ENCODE measurements around the gene LCP1. TPM values are rescaled to one million over a fixed set of nuclear protein-coding genes. Genes with fewer than 3 reads are reported as not detected.
"Not testable (repeated sequence)": the region's sequence is repeated elsewhere in the genome, so short reads cannot be mapped to it uniquely, and the experiment has no call there.

LCP1 gene
- total RNA-seq, 1 donor from 2014 or later, result not detected

GRCh38 chr13:46181377-46181839 is 569 bp downstream of the LCP1 start:
- no peak for DNase-seq (ENCODE audit: low read depth in 2 of 2)

DNA sequence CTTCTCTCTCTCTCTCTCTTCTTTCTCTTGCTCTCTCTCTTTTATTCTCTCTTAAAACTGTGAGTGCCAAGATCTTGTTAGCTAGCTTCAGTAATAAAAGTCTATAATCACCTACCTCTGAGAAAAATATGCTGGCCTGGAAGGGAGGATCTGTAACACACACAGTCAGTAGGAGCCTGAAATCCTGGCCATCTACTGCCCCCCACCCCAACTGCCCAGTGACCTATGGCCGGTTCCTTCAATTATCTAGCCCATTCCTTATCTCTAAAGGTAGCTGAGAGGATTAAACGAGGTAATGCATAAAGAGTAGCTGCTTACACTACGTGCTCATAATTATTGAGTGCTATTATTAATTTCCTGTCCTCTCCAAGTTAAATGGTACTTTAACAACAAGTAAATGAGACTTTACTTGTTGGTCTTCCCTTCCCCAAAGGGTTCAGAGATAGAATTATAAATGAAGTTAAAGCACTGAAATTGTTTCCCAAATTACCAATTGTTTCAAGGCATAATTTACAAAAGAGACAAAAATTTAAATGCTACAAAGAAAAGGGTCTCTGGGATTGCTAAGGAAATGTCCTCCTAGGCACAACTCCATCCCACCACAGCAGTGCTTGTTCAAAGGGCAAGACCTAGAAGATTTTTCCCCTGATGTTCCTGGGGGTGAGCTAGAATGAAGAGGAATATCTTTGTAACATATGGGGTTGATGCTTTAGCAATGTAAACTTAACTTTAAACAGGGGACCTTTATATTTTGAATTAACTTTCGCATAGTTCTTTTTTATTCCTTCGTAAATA is 1.8 kb downstream of the LCP1 start:
- DNase-seq (ENCODE audit: low read depth in 2 of 2), result no peak

GRCh38 chr13:46179491-46179908 is 2.5 kb downstream of the LCP1 start:
- DNase-seq (ENCODE audit: low read depth in 2 of 2), result no peak

- no peak for DNase-seq (ENCODE audit: low read depth in 2 of 2)
Measured at GRCh38 chr13:46178821-46179220, 3.2 kb downstream of the LCP1 start.

GRCh38 chr13:46178143-46178542 is 3.8 kb downstream of the LCP1 start:
- DNase-seq (ENCODE audit: low read depth in 2 of 2), result no peak

DNA sequence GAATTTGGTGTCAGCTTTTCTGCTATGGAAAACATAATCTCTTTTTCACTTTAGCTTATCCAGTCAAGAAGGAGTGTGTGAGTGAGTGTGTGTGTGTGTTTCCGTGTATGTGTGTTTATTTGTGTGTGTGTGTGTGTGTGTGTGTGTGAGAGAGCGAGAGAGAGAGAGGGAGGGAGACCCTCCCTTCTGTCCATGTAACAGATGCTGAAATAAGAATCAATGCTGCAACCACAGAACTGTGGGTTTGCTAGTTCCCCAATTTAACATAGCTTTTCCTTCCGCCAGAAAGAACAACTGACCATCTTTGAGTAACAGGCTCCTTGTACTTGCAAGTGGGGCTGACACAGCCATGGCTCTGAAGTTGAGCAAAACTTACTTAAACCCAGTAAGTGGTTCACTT is 5.2 kb downstream of the LCP1 start:
- DNase-seq (ENCODE audit: low read depth in 2 of 2), result no peak

DNA sequence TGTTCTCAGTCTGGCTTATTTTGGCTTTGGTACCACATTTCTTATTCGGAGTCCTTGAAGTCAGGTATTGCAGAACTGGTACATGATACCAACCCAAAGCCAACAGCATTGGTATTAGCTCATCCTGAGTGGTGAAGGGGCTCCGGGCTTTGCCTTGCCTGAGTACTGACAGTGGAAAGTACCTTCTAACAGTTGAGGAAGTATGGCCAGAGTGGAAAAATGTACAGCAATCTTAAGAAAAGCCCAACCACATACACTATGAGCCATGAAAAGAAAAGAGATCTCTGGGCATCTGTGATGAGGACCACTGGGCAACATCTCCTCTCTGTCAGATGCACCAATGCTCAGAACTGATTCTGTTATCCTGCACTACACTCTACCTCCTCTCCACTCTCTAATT is 8.3 kb downstream of the LCP1 start:
- DNase-seq (ENCODE audit: low read depth in 2 of 2), result no peak

DNA sequence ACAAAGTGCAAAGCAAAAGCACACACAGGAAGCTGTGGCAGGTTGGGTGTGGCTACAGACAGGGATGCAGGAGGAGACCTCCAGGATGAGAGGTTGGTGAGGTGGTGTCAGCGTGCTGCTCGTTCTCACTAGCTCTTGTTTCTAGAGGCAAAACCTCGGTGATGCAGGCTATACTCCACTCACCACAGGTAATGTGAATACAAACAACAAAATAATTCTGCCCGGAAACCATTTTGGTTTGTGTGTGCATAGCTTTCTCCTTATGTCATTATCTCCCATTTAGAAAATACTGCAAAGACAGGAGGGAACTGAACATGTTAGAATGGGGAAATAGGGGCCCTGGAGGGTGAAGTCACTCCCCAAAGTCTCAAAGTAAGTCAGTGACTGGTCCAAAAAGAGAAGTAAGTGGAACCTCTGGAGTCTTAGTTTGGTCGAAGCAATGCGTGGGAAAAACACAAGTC is 9.4 kb downstream of the LCP1 start:
- DNase-seq (ENCODE audit: low read depth in 2 of 2), result no peak

DNA sequence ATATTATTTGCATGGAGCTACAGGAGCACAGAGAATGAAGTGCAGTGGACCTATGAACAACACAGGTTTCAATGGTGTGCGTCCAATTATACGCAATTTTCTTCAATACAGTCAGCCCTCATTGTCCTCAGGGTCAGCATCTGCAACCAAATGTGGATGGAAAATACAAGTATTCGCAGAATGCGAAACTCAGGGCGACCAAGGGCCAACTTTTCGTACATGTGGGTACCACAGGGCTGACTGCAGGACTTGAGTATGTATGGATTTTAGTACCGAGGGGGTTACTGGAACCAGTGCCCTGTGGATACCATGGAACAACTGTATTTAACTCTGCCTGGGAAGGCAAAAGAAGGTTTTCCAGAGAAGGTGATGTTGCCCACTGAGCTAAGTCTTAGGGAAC is 10.2 kb downstream of the LCP1 start:
- DNase-seq (ENCODE audit: low read depth in 2 of 2), result no peak

DNA sequence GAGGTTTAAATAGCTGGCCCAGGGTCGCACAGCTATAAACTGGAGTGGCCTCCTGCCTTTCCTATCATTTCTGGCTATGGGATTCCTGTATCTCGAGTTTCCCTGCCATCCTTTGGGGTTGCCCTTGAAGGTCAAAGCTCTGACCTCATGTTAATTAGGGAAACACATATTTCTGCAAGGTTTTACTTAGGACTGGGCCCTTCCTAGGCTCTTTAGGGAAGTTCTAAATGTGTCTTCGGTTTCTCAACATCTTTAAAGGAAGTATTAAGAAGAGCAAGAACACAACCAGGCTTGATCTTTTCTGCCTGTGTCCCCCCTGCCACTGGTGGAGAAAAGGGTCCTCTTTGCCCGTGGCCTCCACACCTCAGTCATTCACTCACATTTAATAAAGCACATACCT is 10.8 kb downstream of the LCP1 start:
- no peak for DNase-seq (ENCODE audit: low read depth in 2 of 2)

DNA sequence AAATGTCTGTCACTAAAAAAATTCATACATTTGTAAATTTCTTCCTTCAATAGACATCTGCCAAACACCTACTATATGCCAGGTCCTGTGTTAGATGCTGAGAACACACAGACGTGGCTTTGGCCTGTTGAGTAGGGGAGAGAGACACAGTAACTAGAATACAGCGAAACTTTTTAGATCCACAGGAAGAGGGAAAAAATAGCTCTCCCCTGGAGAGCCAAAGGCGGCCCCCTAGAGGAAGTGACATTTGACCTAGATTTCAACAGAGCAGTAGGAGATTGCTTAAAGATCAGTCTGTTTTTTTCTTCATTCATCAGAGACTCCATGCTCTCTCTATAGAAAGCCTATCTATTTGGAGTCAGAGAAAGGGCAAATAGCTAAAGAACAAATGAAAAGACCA is 11.3 kb downstream of the LCP1 start:
- DNase-seq (ENCODE audit: low read depth in 2 of 2), result no peak

DNA sequence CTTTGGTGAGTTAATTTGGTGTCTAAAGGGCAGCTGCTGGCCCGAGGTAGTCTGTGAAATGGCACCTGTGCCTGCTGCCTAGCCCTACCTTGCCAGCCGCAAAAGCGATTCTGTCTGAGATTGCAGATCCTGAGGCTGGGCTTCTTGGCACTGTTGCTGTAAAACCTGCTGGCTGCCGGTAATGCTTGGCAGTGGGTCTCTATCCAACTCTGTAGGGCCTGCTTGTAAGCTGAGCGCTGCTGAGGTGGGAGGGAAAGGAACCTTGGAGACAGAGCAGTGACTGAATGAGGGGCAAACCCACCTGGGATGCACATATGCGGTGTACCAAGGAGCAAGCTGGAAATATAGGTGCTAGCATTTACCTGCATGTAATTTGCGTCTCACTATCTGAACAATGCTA is 11.7 kb downstream of the LCP1 start:
- DNase-seq (ENCODE audit: low read depth in 2 of 2), result no peak

GRCh38 chr13:46169758-46170157 is 12.2 kb downstream of the LCP1 start:
- no peak for DNase-seq (ENCODE audit: low read depth in 2 of 2)

DNA sequence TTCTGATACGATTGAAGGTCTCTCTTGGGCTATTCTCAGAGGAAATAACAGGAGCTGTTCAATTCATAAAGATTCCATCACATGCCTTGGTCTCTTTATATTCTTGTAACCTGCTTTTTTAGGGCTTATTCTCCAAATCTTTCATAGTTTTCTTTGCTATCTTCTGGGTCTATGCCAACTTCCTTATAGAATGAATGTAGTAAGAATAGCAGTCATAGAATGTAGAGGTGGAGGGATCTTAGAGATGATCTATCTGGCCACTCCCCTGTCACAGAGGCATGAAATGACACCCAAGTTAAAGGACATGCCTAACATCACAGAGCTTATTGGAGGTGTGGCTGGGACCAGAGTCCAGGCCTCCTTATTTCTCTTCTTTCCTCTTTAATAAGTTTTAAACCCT is 13.2 kb downstream of the LCP1 start:
- no peak for DNase-seq (ENCODE audit: low read depth in 2 of 2)

DNA sequence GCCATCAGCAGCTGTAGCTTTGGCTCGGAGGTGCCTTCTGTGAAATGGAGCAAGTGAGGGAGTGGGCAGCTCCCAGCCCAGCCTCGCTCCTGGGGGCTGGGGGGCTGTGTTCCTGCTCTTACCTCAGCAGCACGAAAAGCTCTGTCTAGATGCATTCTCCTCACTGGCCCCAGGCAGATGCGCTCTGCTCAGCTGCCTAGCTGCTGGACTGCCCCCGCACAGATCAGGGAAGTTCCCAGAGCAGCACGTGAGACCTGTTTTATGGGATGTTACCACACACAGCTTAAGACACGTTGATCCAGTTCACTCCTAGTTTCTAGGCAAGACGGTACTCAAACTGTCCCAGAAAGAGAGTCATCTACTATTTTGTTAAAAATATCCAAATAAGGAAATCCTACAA is 13.6 kb downstream of the LCP1 start:
- no peak for DNase-seq (ENCODE audit: low read depth in 2 of 2)

DNA sequence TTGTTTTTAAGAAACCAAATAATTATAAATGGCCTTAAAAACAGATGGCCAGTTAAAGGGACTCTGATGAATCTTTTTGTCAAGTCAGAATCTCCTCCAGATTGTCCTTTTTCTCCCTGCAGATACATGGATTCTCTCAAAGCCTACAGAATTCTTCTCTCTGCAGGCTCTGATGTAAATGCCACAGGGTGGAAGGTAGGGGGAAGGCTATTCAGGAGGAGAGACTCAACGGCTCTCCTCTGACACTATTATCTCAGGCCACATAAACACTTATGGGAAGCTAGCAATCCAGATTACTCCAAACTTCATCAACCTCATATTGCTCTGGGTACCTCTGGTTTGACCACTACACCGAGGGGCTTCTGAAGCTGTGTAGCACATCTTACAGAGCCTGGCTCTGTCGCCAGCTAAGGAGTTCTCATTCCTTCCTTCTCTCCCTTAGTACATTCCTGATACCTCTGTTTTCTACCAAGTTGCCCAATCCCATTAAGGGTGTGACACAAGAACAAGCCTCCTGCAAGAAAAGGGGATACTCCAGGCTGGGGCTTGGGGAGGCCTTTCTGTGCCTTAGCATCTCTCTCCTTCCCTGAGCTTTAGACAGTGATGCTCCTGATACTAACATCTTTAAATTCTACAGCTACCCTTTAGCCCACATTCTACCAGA is 14.9 kb downstream of the LCP1 start:
- no peak for DNase-seq (ENCODE audit: low read depth in 2 of 2)

- DNase-seq (ENCODE audit: low read depth in 2 of 2), result no peak
Measured at GRCh38 chr13:46166224-46166584, 15.8 kb downstream of the LCP1 start.

GRCh38 chr13:46165485-46166223 is 16.3 kb downstream of the LCP1 start:
- no peak for DNase-seq (ENCODE audit: low read depth in 2 of 2)

DNA sequence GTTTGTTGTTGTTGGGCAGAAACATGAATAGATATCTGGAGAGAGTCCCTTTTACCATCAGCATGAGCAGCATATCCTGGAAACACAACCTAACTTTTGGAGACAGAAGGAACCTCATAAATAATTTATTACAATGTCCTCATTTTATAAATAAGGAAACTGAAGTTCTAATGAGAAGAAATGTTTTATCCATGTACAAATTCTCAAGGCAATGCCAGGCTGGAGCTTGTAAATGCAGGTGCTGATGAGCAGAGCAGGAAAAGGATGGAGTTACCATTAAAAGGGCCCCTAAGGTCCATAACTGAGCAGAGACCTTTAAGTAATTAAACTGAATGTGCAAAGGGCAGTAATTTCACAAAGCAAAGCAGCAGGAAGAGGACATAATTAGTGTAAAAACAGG is 17.3 kb downstream of the LCP1 start:
- no peak for DNase-seq (ENCODE audit: low read depth in 2 of 2)

- DNase-seq (ENCODE audit: low read depth in 2 of 2), result not testable (repeated sequence)
Measured at GRCh38 chr13:46162741-46163140, 19.2 kb downstream of the LCP1 start.

GRCh38 chr13:46160471-46161066 is 21.4 kb downstream of the LCP1 start:
- DNase-seq (ENCODE audit: low read depth in 2 of 2), result peak; percentile 58 to 72

DNA sequence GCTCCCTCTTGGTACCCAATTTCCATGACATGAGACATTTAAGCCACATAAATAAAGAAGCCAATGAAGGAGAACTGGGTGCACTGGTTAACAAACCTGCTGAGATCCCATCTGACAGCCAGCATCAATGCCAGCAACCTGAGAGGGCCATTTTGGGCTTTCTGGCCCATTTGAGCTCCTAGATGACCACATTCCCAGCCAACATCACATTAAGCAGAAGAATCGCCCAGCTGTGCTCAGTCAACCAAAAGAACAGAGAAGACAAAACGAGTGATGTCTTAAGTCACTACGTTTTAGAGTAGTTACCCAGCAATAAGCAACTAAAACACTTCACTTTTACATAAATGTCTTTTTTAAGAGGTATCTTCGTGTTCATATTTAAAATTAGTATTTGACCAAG is 21.9 kb downstream of the LCP1 start:
- no peak for DNase-seq (ENCODE audit: low read depth in 2 of 2)
